SK-N-SH treated with all-trans-retinoic acid at 6 μM for 48 hours (cell line): ENCODE measurements around the gene FGF23.
A peak's percentile ranks its signal among the peaks of the same experiment; 100 is the strongest.

Experiments used
- ATAC-seq: fragments of 200-7000 bp; cut with Tn5 transposase; 3 replicates; pipeline ENCODE4 v1.9.1; 2020; ENCODE audit warnings: mild to moderate bottlenecking, moderate library complexity
- ARNTL ChIP-seq: fragments of 450-650 bp; formaldehyde crosslinking; IDR thresholded peaks from 2 replicates; pipeline ENCODE4 v1.5.0; 2020; ENCODE audit warnings: low read depth, mild to moderate bottlenecking, moderate library complexity, borderline replicate concordance
- BACH2 ChIP-seq: fragments of 250-450 bp; sonication (Bioruptor Pico); IDR thresholded peaks from 2 replicates; pipeline ENCODE4 v1.9.0; 2021; ENCODE audit warnings: mild to moderate bottlenecking, borderline replicate concordance
- CSDC2 ChIP-seq: fragments of 250-450 bp; sonication (Bioruptor Pico); IDR thresholded peaks from 2 replicates; pipeline ENCODE4 v1.5.0; 2020; ENCODE audit warnings: mild to moderate bottlenecking, moderate library complexity
- ESRRG ChIP-seq: fragments of 250-450 bp; sonication (Bioruptor Pico); IDR thresholded peaks from 2 replicates; pipeline ENCODE4 v1.6.1; 2021; ENCODE audit warnings: mild to moderate bottlenecking
- GLIS3 ChIP-seq: fragments of 250-450 bp; sonication (Bioruptor Pico); IDR thresholded peaks from 2 replicates; pipeline ENCODE4 v1.5.0; 2020; ENCODE audit warnings: mild to moderate bottlenecking, moderate library complexity
- PPARA ChIP-seq: fragments of 250-450 bp; sonication (Bioruptor Pico); IDR thresholded peaks from 2 replicates; pipeline ENCODE4 v1.5.0; 2020; ENCODE audit warnings: mild to moderate bottlenecking, borderline replicate concordance
- RARB ChIP-seq: fragments of 250-450 bp; sonication (Bioruptor Pico); IDR thresholded peaks from 2 replicates; pipeline ENCODE4 v1.8.0; 2021; ENCODE audit warnings: mild to moderate bottlenecking, moderate library complexity
- SNAI2 ChIP-seq: fragments of 250-450 bp; sonication (Bioruptor Pico); IDR thresholded peaks from 2 replicates; pipeline ENCODE4 v1.5.0; 2020; ENCODE audit warnings: mild to moderate bottlenecking, moderate library complexity
- TCF4 ChIP-seq: fragments of 250-450 bp; sonication (Bioruptor Pico); IDR thresholded peaks from 2 replicates; pipeline ENCODE4 v1.8.0; 2021; ENCODE audit warnings: mild to moderate bottlenecking, moderate library complexity, borderline replicate concordance
- TOX ChIP-seq: fragments of 250-450 bp; sonication (Bioruptor Pico); IDR thresholded peaks from 2 replicates; pipeline ENCODE4 v1.8.0; 2021; ENCODE audit warnings: mild to moderate bottlenecking, moderate library complexity, borderline replicate concordance
- ZC3H10 ChIP-seq: fragments of 250-450 bp; sonication (Bioruptor Pico); IDR thresholded peaks from 2 replicates; pipeline ENCODE4 v1.5.1; 2021; ENCODE audit warnings: mild to moderate bottlenecking, moderate library complexity
- ZFP3 ChIP-seq: fragments of 250-450 bp; sonication (Bioruptor Pico); IDR thresholded peaks from 2 replicates; pipeline ENCODE4 v1.5.0; 2020; ENCODE audit warnings: mild to moderate bottlenecking, moderate library complexity
- ZFP30 ChIP-seq: fragments of 450-650 bp; formaldehyde crosslinking; IDR thresholded peaks from 2 replicates; pipeline ENCODE4 v1.5.0; 2022; ENCODE audit warnings: mild to moderate bottlenecking, moderate library complexity
- ZNF565 ChIP-seq: fragments of 450-650 bp; formaldehyde crosslinking; conservative IDR thresholded peaks from 2 replicates; pipeline ENCODE4 v1.5.0; 2020; ENCODE audit warnings: low read depth, mild to moderate bottlenecking, moderate library complexity
- ZNF70 ChIP-seq: fragments of 450-650 bp; formaldehyde crosslinking; IDR thresholded peaks from 2 replicates; pipeline ENCODE4 v1.5.0; 2020; ENCODE audit warnings: mild to moderate bottlenecking, moderate library complexity
- ZNF8 ChIP-seq: fragments of 450-650 bp; formaldehyde crosslinking; IDR thresholded peaks from 2 replicates; pipeline ENCODE4 v1.5.0; 2020; ENCODE audit warnings: mild to moderate bottlenecking, moderate library complexity
- TF ChIP-seq, protein P1 (sequence below): fragments of 250-450 bp; sonication (Bioruptor Pico); IDR thresholded peaks from 2 replicates; pipeline ENCODE4 v1.5.1; 2021; ENCODE audit warnings: mild to moderate bottlenecking, moderate library complexity
- TF ChIP-seq, protein P2 (sequence below): fragments of 250-450 bp; sonication (Bioruptor Pico); IDR thresholded peaks from 2 replicates; pipeline ENCODE4 v1.5.1; 2020; ENCODE audit warnings: low read depth, mild to moderate bottlenecking, moderate library complexity
- TF ChIP-seq, protein P3 (sequence below): fragments of 250-450 bp; sonication (Bioruptor Pico); IDR thresholded peaks from 2 replicates; pipeline ENCODE4 v1.8.0; 2021; ENCODE audit warnings: low read depth, mild to moderate bottlenecking, moderate library complexity, borderline replicate concordance
- TF ChIP-seq, protein P4 (sequence below): fragments of 250-450 bp; sonication (Bioruptor Pico); IDR thresholded peaks from 2 replicates; pipeline ENCODE4 v1.8.0; 2020; ENCODE audit warnings: mild to moderate bottlenecking, moderate library complexity, borderline replicate concordance
- TF ChIP-seq, protein P5 (sequence below): fragments of 250-450 bp; sonication (Bioruptor Pico); IDR thresholded peaks from 2 replicates; pipeline ENCODE4 v1.5.0; 2020; ENCODE audit warnings: mild to moderate bottlenecking, moderate library complexity

FGF23 gene

DNA sequence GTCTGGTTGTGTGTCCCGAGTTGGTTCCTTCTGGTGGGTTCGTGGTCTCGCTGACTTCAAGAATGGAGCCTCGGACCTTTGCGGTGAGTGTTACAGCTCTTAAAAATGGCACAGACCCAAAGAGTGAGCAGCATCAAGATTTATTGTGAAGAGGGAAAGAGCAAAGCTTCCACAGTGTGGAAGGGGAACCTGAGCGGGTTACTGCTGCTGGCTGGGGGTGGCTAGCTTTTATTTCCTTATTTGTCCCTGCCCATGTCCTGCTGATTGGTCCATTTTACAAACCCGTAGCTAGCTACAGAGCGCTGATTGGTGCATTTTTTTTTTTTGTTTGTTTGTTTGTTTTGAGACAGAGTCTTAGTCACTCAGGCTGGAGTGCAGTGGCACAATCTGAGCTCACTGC, 36.8 kb upstream of the FGF23 start:
- TF ChIP-seq TOX (no peak), ZFP3 (no peak), ZNF565 (CRISPR knock-in tag) (no peak), ZNF8 (CRISPR knock-in tag) (no peak), ESRRG (CRISPR knock-in tag) (no peak), RARB (CRISPR knock-in tag) (no peak), BACH2 (CRISPR knock-in tag) (no peak)
- TF ChIP-seq, protein P1, sequence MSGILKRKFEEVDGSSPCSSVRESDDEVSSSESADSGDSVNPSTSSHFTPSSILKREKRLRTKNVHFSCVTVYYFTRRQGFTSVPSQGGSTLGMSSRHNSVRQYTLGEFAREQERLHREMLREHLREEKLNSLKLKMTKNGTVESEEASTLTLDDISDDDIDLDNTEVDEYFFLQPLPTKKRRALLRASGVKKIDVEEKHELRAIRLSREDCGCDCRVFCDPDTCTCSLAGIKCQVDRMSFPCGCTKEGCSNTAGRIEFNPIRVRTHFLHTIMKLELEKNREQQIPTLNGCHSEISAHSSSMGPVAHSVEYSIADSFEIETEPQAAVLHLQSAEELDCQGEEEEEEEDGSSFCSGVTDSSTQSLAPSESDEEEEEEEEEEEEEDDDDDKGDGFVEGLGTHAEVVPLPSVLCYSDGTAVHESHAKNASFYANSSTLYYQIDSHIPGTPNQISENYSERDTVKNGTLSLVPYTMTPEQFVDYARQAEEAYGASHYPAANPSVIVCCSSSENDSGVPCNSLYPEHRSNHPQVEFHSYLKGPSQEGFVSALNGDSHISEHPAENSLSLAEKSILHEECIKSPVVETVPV: no peak
- TF ChIP-seq, protein P2, sequence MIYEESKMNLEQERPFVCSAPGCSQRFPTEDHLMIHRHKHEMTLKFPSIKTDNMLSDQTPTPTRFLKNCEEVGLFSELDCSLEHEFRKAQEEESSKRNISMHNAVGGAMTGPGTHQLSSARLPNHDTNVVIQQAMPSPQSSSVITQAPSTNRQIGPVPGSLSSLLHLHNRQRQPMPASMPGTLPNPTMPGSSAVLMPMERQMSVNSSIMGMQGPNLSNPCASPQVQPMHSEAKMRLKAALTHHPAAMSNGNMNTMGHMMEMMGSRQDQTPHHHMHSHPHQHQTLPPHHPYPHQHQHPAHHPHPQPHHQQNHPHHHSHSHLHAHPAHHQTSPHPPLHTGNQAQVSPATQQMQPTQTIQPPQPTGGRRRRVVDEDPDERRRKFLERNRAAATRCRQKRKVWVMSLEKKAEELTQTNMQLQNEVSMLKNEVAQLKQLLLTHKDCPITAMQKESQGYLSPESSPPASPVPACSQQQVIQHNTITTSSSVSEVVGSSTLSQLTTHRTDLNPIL: no peak
- TF ChIP-seq, protein P3, sequence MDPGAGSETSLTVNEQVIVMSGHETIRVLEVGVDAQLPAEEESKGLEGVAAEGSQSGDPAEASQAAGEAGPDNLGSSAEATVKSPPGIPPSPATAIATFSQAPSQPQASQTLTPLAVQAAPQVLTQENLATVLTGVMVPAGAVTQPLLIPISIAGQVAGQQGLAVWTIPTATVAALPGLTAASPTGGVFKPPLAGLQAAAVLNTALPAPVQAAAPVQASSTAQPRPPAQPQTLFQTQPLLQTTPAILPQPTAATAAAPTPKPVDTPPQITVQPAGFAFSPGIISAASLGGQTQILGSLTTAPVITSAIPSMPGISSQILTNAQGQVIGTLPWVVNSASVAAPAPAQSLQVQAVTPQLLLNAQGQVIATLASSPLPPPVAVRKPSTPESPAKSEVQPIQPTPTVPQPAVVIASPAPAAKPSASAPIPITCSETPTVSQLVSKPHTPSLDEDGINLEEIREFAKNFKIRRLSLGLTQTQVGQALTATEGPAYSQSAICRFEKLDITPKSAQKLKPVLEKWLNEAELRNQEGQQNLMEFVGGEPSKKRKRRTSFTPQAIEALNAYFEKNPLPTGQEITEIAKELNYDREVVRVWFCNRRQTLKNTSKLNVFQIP (CRISPR knock-in tag): no peak
- TF ChIP-seq, all 23 proteins: peak for 0
- no peak for ATAC-seq

DNA sequence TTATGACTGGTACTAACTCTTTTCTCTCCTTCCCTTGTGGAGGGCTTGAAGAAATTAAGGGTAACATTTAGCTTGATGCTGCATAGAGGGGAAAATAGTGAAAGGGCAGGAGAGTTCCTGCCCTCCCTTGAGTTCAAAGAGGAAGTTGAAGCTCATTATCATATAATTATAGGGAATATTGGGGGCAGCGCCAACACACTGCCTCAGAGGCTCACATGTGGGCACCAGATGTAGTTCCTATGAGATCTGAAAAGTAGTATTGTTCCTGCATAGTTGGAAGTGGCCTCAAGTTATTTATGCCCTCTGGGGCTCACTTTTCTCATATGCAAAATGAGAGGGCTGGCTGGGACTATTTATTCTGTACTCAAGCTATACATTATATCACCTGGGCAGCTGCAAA, 33.0 kb upstream of the FGF23 start:
- TF ChIP-seq, protein P2: no peak
- peak; percentile 67 for TF ChIP-seq TCF4 (CRISPR knock-in tag)
- no peak for ATAC-seq

DNA sequence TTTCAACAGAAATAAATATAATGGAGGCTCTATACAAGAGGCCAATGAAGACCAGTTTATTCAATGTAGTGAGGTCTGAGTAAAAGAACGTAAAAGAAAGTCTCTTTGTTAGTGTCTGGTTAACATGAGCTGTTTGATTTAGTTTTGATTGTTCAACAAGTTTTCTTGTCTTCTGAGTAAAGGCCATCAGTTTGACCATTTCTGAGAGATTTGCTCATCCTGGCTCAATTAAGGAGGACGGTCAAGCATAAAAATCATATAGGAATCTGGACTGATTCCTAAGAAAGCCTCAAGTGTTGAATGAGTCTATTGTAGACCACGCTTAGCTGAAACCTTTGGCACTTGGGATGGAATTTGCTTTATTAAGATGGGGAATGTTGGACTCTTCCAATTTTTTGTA, 32.5 kb upstream of the FGF23 start:
- no peak for ATAC-seq
- TF ChIP-seq ZC3H10 (CRISPR knock-in tag) (no peak), ESRRG (CRISPR knock-in tag) (no peak), ZFP3 (no peak), RARB (CRISPR knock-in tag) (no peak), ARNTL (CRISPR knock-in tag) (no peak), SNAI2 (CRISPR knock-in tag) (no peak), PPARA (CRISPR knock-in tag) (no peak), ZNF8 (CRISPR knock-in tag) (no peak)
- TF ChIP-seq, protein P4, sequence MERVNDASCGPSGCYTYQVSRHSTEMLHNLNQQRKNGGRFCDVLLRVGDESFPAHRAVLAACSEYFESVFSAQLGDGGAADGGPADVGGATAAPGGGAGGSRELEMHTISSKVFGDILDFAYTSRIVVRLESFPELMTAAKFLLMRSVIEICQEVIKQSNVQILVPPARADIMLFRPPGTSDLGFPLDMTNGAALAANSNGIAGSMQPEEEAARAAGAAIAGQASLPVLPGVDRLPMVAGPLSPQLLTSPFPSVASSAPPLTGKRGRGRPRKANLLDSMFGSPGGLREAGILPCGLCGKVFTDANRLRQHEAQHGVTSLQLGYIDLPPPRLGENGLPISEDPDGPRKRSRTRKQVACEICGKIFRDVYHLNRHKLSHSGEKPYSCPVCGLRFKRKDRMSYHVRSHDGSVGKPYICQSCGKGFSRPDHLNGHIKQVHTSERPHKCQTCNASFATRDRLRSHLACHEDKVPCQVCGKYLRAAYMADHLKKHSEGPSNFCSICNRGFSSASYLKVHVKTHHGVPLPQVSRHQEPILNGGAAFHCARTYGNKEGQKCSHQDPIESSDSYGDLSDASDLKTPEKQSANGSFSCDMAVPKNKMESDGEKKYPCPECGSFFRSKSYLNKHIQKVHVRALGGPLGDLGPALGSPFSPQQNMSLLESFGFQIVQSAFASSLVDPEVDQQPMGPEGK (CRISPR knock-in tag): no peak
- TF ChIP-seq, protein P2: no peak
- TF ChIP-seq, protein P3 (CRISPR knock-in tag): no peak

DNA sequence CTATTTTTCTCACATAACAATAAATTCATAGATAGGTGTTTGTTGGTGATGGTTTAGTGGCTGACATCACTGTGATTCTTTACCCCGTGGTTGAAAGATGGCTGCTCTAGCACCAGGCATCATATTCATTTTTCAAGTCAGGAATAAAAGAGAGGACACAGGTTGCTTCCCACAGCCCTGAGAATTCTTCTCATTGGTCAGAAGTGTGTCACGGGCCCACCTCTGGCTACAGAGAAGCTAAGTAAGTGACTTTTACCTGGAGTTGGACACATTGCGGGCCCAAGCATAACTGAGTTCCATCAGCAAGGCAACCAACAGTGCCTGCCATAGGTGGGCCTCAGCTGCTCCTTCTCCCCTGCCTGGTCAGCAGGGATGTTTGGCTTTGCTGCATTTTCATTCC, 27.6 kb upstream of the FGF23 start:
- no peak for ATAC-seq
- TF ChIP-seq PPARA (CRISPR knock-in tag) (no peak), TOX (no peak), RARB (CRISPR knock-in tag) (no peak), ZNF70 (CRISPR knock-in tag) (no peak), GLIS3 (CRISPR knock-in tag) (no peak), ZNF8 (CRISPR knock-in tag) (no peak), CSDC2 (CRISPR knock-in tag) (no peak), ZFP30 (CRISPR knock-in tag) (no peak), ZC3H10 (CRISPR knock-in tag) (no peak)
- TF ChIP-seq, protein P5, sequence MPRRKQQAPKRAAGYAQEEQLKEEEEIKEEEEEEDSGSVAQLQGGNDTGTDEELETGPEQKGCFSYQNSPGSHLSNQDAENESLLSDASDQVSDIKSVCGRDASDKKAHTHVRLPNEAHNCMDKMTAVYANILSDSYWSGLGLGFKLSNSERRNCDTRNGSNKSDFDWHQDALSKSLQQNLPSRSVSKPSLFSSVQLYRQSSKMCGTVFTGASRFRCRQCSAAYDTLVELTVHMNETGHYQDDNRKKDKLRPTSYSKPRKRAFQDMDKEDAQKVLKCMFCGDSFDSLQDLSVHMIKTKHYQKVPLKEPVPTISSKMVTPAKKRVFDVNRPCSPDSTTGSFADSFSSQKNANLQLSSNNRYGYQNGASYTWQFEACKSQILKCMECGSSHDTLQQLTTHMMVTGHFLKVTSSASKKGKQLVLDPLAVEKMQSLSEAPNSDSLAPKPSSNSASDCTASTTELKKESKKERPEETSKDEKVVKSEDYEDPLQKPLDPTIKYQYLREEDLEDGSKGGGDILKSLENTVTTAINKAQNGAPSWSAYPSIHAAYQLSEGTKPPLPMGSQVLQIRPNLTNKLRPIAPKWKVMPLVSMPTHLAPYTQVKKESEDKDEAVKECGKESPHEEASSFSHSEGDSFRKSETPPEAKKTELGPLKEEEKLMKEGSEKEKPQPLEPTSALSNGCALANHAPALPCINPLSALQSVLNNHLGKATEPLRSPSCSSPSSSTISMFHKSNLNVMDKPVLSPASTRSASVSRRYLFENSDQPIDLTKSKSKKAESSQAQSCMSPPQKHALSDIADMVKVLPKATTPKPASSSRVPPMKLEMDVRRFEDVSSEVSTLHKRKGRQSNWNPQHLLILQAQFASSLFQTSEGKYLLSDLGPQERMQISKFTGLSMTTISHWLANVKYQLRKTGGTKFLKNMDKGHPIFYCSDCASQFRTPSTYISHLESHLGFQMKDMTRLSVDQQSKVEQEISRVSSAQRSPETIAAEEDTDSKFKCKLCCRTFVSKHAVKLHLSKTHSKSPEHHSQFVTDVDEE (CRISPR knock-in tag): no peak
- TF ChIP-seq, protein P2: no peak
